GM08714 (cell line): Measurements from ENCODE around the gene TMEM151A.

Experiments used
- H3K4me3 ChIP-seq: fragments of 200-500 bp; sonication (Bioruptor generic); 2 replicates; pipeline ENCODE4 v1.5.1; 2014; ENCODE audit warnings: mild to moderate bottlenecking, low read length, inconsistent platforms
- ZNF274 ChIP-seq: IDR thresholded peaks from 2 replicates; pipeline ENCODE4 v1.6.1; 2012; ENCODE audit warnings: mild to moderate bottlenecking, low read depth, low read length

The TMEM151A gene

GRCh38 chr11:66335531-66336233, 44.0 kb downstream of the TMEM151A start:
- no peak overlapping the region for H3K4me3 ChIP-seq
- TF ChIP-seq ZNF274: no peak

GRCh38 chr11:66336234-66337102, 44.8 kb downstream of the TMEM151A start, which contains the start of gene RIN1:
Gene RIN1 (minus strand): TSS chr11:66336434. CDS start chr11:66336402, 32 bp downstream.
- no peak for TF ChIP-seq ZNF274
- no peak within 1 kb of the TSS for H3K4me3 ChIP-seq

- no peak overlapping the region for H3K4me3 ChIP-seq
- TF ChIP-seq ZNF274: no peak
Measured at GRCh38 chr11:66337103-66337899, 45.6 kb downstream of the TMEM151A start.

DNA sequence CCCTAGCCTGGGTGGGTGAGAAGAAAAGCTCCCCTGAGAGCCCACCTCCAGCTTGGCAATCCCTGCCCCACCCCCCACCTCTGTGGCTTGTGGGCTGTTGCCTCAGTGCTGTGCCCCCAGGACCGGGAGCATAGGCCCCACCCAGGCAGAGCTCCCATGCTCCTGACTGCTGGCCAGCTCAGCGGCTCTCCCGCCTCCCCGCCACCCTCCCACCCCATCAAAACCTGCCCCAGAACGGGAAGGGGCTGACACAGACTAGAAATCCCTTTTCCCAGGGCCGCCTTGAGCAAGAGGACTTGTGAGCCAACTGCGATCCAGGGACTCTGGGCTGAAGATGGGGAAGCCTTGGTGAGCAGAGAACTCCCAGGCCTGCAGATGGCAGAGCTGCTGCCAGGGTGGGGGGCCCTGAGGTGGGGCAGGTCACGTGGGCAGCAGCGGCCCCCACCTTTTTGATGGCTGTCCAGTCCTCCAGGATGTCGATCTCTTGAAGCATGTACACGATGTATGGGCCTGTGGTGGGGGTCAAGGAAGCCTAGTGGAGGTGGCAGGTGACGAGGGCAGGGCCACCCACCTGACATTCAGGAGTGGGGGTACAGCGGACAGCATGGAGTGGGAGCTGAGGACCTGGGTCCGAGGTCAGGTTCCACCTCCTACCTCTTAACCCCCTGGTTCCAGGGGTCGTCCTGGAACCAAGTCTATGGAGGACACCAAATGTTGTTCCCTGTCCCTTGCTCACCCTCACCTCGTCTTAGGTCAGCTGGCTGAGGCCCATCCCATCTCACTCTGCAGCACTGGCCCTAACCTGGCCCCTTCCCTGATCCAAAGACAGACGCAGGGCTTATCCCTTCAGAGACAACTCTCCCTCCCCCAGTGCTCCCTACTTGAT, 46.8 kb downstream of the TMEM151A start:
- no peak for TF ChIP-seq ZNF274
- H3K4me3 ChIP-seq: no peak overlapping the region

- TF ChIP-seq ZNF274: no peak
Measured at GRCh38 chr11:66339162-66339675, 47.5 kb downstream of the TMEM151A start.

DNA sequence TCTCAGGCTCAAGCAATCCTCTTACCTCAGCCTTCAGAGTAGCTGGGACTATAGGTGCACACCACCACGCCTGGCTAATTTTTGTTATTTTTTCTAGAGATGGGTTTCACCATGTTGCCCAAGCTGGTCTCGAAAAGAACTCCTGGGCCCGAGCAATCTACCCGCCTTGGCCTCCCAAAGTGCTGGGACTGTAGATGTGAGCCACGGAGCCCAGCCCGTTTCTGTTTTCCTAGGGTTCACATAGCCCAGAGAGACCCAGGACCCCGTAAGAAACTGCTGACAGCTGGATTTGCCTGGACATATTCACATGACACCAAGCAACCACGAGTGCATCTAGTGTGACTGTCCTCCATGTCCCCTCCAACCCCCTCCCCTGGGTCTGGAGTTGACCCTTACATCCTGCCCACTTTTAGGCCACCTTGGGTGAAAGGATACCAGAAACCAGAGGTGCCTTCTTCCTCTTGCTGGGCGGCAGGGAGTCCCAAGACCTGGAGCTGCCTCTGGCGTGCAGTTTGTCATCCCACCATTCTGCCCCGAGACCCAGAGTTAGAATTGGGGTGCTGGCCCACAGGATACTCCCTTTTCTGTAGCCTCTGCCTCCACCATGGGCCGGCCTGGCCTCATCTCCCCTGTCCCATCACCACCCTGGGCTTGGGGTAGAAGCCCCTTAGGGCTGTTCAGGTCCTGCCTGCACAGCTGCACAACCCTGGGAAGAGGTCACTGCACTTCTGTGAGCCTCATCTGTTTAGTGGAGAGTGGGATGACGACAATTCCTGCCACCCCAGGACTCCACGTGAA, 48.2 kb downstream of the TMEM151A start:
- H3K4me3 ChIP-seq: no peak overlapping the region
- TF ChIP-seq ZNF274: no peak

More at GRCh38 chr11:66339162-66339675, 47.5 kb downstream of the TMEM151A start:
- H3K4me3 ChIP-seq: no peak overlapping the region

DNA sequence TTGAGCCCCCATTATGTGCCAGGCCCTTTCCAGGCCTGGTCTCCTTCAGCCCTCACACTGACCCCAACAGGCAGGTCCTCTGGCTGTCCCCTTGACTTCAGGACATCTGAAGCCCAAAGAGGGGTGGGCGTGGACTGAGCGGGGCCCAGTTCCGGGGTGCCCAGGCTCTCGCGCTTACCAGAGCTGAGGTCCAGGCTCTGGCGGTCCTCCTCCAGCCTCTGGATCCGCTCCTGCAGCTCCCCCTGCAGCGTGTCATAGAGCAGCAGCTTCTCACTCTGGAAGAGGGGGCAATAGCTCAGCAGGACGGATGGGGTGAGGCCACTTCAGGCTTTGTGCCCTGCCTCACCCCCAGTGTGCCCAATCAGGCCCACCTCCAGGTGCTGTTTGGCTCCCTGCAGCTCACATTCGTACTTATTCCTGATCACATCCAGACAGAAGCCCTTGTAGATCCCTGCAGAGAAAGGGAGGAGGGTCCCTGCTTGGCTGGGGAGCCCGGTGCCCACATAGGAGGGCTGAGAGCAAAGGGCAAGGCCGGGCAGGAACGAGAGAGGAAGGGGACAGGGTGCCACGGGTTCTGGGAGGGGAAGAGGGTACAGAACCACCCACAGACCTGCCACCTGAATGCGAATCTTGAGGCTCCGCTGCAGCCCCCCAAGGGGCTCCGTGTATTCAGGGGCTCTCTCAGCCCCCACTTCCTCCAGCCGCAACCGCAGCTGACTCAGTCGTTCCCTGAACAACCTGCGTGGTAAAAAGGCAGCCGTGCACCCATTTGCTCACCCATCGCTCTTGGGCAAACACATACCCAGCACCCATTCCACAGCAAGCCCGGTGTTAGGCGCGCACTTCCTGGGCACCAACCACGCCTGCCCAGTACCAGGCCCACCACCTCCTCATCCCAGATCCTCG, 49.2 kb downstream of the TMEM151A start:
- TF ChIP-seq ZNF274: no peak

GRCh38 chr11:66341502-66342126, 49.9 kb downstream of the TMEM151A start:
- TF ChIP-seq ZNF274: no peak
- H3K4me3 ChIP-seq: no peak overlapping the region

More for the DNA sequence above, 49.2 kb downstream of the TMEM151A start:
- no peak overlapping the region for H3K4me3 ChIP-seq

GRCh38 chr11:66343176-66343575, 51.5 kb downstream of the TMEM151A start:
- no peak for TF ChIP-seq ZNF274
- H3K4me3 ChIP-seq: no peak overlapping the region

DNA sequence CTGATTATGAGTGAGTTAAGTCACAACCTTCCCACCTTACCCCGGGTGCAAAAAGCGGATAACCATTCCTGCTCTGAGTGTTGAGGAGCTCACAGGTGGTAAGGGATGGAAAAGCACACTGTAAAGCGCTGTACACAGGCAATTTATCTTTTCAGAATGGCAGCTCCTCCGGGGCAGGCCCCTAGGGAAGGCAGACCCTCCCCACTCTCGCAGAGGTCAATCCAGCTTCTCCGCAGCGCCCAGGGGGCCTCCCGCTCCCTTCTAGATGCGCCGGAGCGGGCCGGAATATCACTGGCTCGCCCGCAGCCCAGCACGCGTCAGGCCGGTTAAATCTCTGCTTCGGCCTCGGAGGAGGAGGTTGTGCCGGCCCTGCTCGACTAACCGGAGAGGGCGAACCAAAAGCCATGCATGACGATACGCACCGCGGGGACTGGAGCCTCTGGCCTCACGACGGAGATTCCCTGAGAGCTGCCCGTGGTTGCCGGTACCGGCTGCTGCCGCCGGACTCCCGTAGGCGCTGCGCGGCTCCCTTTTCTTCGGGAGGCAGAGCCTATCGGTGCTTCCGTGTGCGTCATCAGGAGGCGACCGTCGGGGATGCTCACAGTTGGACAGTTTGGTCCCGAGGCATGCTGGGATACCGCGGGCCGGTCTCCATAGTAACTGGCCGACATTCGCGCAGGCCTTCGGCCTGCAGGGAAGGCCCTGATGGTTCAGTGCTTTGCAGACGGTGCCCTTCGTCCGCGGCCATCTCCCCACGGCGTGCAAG, 53.0 kb downstream of the TMEM151A start, which contains the start of gene BRMS1:
Gene BRMS1 (minus strand): TSS at position 555 of the 766 bp plus-strand sequence. CDS start 2,870 bp downstream, outside the sequence.
- no peak for TF ChIP-seq ZNF274

More for the DNA sequence above, 53.0 kb downstream of the TMEM151A start, which contains the start of gene BRMS1:
- H3K4me3 ChIP-seq: peak within 1 kb of the TSS; percentile 98
